ENCODE data around the gene SLCO3A1.
"Not testable (repeated sequence)": the region's sequence is repeated elsewhere in the genome, so short reads cannot be mapped to it uniquely, and the experiment has no call there.

The SLCO3A1 gene

DNA sequence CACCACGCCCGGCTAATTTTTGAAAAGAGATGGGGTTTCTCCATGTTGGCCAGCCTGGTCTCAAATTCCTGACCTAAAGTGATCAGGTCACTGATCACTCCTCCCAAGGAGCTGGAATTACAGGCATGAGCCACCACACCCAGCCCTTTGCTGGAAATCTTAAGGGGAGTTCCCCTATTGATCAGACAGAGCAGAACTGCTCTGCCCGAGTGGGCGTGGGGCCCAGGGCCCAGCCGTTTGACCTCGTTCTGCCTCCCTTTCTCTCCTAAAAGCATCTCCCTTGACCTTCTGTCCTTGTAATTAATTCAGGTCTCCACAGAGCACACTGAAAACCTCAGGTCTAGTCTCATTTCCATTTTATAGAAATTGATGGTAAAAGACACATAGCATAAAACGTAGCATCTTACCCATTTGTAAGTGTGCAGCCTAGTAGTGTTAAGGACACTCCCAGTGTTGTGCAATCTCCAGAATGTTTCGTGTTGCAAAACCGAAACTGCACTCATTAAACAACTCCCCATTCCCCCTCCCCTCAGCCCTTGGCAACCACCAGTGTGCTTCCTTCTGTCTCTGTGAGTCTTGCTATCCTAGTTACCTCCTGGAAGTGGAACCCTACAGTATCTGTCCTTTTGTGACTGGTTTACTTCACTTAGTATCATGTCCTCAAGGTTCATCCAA, 89.3 kb downstream of the SLCO3A1 start:
- DNase-seq, result no peak

DNA sequence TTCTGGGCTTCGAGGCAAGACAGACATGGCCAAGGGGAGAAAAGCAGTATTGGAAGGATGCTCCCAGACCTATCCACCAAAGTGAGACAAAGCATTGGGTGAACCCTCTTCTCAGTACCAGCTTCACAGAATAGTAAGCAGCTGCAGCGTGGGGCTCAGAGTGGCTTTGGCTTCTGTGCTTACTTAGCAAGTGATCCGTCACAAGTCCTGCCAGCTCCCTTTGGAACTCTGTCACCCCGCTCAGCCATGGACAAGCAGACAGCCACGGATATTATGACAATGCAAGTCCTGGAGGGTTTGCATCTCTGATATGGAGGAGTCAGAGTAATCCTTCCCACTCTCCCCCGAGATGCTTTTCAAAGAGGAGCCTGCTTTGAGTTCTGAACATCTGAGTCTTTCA, 90.8 kb downstream of the SLCO3A1 start:
- DNase-seq, result no peak

DNA sequence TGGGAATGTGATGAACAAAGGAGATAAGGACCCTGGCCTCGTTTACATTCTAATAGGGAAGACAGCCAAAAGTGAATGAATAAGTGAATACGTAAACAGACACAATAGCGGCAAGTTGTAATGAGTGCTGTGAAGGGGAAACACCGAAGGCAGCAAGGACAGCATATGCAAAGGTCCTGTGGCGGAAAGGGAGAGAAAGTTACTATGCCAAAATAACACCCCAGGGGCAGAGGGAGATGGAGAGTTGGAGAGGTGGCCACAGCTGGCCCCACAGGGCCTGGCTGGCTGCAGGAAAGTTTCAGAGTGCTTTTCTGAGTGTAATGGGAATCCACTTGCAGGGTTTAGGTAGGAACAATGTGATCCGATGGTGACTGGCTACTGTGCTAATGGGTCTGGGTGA, 91.9 kb downstream of the SLCO3A1 start:
- DNase-seq, result no peak

DNA sequence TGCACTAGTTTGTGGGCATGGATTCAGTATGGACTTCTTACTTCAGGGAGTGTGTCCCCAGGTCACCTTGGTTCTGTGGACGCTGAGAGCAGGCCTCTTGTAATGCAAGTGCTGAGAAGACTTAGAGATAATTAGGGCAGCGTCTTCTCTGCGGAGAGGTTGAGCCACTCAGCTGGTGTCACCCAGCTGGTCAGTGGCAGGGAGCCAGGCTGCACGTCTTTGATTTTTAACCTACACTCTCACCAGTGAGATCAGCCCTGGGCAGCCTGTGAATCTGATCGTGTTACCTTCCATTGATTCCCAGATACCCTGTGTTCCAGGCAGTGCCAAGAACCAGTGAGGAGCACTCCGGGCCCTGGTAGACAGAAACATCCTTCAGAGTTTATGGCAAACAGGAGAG, 92.6 kb downstream of the SLCO3A1 start:
- DNase-seq, result no peak

DNA sequence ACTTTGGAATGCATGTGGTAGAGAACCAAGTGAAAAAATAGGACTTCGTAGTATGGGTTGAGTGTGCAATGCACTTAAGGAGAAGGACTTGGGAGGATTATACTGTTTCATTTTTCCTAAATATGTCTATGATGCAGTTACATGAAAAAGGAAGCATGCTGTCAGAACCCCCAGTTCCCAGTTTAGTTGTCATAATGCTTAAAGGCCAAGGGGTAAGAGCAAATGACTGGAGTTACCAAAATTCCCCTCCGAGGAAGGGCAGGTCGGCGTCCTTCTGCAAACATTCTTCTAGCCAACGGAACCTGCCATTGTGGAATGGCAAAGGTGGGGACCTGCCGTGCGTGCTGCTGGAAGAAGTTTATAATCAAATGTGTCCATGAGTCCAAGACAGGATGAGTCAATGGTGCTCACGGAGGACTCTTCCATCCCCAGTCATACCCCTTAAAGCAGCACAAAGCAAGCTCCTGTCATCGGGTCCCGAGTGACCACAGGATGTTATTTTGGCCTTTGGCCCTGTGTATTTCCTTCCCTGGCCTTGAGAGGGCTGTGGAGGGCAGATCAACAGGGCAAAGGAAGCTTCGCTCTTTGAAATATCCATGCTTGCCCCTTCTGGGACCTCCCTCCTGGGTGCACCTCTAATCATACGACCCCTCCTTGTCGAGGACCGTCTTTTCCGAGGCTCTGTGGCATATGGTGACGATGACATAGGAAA, 93.2 kb downstream of the SLCO3A1 start:
- DNase-seq, result no peak

DNA sequence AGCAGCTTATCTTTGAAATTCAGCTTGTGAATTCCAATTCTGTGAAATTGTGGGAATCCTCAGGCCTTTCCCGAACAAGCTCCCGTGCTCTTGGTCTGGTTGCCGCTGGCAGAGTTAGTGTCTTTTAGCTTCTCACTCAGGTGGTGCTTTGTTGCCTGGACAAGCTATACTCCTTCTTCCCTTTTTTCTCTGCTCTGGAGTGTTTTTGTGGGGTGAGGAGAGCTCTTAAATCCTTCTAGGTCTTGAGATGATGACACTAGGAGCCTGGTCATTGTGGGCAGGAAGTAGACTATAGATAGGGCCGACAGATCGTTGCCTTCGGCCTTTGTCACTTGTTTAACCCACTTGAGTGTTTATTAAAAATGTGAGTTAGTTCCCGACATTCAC, 93.8 kb downstream of the SLCO3A1 start:
- DNase-seq, result no peak

DNA sequence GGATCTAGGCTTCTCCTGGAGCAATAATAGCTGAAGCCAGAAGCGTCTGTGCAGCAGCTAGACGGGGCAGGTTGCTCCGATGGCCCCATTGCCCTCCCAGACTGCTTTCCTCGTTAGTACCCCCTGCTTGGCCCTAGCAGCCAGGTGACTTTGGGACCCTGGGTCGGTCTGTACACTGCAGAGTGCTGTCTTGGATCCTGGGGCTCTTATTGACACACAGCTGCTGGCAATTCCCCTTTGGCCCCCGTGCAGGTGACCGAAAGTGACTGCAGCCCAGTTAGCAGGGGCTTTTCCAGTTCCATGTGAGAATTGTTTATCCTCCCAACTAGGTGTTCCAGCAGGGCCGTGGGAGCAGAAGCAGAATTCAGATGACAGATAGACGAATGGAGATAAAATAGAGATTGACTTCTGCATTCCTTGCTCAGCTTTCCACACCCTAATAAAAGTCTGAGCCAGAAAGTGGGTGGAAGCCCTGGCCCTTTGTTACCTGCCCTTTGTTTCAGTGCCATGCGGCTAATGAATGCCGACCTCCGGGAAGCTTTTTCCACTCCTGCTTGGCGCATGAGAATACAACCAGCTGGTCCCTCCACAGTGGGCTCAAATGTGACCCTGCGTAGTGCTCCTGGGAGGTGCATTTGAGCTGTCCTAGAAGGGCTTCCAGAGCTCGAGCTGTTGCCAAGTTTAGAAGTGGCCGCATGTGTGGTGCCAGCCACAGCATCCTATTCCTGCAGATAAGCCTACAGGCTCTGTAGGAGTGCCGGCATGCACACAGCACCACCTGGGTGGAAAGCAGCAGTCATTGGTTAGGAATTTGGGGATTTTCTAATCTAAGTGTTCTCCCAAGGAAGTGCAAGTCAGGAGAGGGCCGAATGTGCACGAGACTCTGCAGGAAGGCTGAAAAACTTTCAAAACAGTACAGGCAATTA, 94.4 kb downstream of the SLCO3A1 start:
- no peak for DNase-seq

DNA sequence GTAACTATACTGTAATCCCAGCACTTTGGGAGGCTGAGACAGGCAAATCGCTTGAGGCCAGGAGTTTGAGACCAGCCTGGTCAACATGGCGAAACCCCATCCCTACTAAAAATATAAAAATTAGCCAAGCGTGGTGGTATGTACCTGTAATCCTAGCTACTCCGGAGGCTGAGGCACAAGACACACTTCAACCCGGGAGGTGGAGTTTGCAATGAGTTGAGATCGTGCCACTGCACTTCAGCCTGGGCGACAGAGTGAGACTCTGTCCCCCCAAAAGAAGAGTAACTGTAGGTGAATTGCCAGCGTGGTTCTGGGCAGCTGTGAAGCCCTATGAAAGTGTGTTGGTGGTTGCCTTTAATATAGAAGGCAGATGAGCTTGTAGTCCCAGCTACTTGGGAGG, 95.9 kb downstream of the SLCO3A1 start:
- DNase-seq, result no peak

DNA sequence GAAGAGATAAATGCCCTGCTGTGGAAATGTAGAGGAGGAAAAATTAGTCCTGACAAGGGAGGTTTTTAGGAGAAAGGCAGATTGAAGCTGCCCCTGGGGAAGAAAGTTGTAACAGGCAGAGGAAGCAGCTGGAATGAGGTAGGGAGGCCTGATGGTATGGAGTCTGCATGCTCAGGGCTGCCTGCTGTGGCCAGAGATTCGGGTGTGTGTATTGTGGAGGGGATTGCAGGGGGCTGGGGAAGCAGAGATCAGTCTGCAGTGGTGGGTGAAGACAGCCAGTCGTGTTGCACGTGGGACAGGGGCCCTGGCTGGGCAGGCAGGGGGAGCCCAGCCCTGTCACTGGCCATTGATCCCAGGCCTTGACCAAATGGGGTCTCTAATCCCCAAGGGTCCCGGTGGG, 96.5 kb downstream of the SLCO3A1 start:
- DNase-seq, result no peak

DNA sequence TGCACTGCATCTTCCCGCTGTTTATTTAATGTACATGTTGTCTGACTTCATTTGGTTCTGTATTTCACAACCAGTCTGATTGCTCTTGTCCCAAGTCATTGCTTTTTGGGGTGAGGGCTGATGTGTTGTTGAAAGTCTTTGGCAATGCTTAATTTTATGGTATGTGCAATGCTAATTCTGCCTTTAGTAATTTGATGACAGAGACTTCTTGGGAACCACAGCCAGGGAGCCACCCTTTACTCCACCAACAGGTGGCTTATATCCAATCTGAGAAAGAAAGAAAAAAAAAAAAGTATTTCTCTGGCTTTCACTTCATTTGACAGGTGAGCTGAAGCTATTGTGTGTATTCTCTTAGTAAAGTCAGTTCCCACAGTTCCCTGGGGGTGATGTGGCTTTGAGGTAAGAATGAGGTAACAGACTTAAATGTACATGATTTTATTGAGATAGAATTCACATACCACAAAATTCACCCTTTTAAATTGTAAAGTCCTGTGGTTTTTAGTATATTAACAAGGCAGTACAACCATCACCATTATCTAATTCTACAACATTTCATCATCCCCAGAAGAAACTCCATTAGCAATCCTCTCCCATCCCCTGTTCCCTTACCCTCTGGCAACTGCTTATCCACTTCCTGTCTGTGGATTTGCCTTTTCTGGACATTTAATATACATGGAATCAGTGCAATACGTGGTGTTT, 97.3 kb downstream of the SLCO3A1 start:
- DNase-seq, result no peak

DNA sequence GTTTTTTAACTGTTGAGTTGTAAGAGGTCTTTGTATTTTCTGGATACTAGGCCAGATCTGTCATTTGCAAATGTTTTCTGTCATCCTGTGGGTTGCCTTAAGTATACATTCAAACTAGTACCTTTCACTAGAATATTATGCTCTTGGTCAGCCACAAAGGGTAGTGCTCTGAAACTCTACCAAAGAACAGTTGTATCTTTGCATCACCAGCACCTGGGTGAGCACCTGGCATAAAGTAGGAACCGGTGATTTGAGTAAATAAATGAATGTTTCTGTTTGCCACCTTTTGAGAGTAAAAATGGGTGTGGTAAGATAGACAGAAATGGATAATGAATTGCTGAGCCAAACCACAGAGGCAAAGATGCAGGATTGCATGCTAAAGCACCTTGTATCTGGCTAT, 98.7 kb downstream of the SLCO3A1 start:
- no peak for DNase-seq

DNA sequence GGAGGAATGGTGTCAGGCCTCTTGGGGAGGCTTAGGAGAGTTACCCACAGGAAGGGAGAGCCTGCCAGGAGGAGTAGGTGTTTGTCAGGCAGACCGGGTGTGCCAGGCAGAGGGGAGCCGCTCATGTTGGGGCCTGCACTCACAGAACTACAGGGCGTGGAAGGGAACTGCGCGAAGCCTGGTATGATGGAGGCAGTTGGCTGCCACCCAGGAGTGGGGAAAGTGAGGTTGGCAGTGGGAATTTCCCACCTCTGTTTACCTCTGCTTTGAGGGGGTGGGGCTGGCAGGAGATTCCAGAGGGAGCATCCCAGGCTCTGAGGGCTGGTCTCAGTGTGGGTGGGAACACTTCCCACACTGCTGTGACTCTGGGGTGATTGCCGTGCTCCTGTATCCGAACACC, 99.9 kb downstream of the SLCO3A1 start:
- DNase-seq, result no peak

DNA sequence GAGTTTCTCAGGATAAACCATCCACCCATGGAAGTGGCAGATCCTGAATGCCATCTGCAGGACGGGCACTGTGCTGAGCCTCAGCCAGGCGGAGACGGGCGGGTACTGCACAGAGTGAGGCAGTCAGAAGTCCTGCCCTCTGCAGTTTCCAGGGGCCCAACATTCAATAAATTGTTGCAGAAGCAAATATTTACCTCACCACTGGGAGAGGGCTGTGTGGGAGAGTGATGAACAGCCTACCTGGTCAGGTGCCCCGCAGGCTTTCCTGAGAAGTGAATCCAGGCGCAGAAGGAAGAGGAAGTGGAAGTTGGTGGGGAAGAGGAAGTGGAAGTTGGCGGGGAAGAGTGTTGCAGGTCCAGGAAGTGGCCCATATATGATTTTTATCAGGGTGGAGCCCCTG, 100.8 kb downstream of the SLCO3A1 start:
- DNase-seq, result no peak

DNA sequence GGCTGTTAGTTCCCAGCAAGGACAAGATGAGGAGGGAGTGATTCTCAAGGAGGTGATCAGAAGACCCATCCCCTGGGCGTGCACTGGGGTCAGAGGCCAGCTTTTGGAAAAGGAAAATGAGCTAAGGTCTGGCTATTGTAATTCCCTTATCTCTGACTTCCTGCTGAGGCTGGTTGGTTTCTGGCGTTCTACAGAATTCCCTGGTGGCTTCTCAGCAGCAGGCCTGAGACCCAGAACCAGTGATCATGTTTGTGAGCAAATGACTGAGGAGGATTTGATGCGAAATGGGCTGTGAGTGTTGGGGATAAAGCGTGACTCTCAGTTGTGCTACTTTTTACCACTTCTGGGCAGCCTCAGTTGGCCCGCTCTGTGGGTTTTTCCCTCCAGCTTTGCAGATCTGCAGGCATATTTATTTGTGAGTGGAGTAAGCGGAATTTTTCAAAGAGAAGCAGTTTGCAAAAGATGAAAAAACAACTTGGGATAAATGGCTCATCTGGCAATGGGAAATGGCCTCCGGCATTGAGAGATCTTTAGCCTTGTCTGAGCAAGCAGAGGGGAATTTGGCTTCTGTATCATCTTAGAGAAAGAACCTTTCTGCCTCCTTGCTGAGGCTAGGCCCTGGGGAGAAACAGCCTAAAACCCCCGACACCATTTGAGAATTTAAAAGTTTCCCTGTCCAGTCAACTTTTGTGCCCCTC, 102.7 kb downstream of the SLCO3A1 start:
- DNase-seq, result no peak

DNA sequence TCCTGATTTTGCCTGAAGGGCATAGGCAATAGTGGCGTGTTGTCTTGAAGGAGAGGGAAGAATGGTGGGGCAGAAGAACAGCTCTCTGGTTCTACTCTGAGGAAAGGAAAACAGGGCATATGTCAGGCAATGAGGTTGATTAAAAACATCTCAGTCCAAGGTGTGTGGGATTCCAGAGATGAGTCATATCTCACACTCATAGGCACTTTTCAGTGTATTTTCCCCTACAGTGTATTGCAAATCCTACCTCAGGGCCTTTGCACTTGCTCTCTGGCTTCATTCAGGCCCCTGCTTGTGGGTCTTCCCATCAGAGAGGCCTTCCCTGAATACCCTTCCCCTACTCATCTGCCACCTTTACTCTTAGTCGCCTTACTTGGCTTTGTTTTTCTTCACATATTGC, 107.8 kb downstream of the SLCO3A1 start:
- no peak for DNase-seq

DNA sequence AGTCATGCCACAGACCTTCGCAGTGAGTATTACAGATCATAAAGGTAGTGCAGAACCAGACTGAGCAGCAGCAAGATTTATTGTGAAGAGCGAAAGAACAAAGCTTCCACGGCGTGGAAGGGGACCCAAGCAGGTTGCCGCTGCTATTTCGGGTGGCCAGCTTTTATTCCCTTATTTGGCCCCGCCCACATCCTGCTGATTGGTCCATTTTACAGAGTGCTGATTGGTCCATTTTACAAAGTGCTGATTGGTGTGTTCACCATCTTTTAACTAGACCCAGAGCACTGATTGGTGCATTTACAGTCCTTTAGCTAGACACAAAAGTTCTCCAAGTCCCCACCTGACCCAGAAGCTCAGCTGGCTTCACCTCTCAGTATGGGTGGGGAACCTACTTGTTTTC, 110.2 kb downstream of the SLCO3A1 start:
- not testable (repeated sequence) for DNase-seq

DNA sequence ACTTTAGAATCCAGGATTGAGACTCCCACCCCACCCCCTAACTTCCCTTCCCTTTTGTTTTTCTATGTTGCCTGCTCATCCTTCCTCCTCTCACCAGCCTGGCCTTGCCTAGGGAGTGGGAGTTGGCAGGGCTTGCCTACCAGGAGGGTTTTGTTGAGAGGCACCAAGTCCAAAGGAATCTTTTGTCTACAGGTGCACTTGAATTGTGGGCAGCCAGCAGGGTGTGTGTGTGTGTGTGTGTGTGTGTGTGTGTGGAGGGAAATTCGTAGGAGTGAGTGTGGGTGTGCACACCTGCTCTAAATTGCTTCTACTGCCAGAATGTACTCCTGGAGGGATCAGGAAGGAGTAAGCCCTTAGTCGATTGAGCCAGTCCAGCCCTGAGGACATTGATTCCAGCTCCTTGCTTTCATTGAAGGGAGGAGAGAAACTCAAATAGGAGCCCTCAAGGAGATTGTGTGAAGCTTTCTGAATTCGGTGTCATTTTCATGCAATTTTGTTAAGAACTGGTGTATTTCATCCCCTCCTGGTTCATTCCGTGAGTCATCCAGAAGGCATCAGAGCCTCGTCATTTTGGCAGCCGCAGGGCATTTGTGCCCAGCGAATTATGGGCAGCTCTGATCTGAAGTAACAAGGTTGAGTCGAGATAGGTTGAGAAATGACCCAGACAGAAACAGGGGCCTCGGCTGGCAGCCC, 112.1 kb downstream of the SLCO3A1 start:
- DNase-seq, result no peak

DNA sequence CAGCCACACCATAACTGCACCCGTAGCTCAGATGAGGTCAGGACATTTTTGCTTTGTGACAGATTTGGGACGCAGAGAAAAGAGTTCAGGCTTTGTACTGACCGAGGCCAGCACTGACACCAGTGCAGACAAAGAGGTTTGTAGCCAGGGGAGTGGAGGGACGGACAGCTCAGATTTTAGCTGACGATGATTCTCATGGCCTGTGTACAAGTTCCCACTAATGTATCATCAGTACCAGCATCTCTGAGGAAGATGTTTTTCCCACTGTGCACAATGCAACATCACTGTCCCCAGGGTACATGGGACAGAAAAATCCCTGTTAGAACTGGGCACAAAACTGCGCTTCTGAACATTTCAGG, 112.7 kb downstream of the SLCO3A1 start:
- DNase-seq, result no peak

DNA sequence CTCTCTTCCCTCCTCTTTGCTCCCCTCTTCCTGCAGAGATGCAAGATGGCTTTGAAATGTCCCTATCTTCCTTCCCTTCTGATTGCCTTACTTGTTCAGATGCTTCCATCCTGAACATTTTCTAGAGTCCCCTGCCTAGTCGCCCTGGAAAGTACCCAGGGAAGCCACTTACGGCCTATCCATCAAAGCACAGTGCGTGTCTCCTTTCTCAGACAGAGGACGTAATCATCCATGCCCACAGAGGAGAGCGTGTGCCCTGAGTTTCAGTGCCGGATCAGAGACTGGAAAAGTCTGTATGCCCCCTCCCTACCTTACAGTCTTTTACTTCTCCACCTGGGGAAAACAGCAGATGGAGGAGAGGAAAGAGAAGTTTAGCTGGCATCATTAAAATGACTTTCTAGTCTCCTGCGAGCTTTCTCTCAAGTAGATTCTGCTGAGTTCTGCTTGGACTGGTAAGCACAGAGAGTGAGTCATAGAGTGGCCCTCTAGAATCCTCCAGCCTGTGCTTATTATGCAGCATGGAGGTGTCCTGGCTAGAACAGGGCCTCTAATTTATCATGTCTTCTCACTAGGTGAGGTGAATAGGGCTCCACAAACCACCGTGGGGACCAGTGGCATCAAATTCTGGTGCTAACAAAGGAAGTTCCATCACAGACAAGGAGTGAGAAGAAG, 114.6 kb downstream of the SLCO3A1 start:
- DNase-seq, result no peak

DNA sequence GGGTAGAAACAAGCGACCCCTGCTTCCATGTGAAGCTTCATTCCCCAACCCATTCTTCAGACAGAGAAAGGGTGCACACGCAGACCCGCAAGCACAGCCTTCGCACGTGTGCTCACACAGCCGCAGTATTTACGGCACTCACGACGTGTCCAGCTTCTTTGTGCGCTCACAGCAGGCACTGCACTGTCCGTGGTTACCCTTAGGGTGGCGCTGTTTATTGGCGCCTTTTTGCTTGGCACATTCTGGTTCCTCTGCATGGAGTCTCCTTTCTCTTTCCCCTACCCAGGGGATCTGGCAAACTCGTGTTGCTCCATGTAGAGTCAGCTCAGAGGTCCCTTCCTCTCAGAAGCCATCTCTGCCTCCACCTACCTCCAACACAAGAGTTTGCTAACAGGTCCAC, 115.1 kb downstream of the SLCO3A1 start:
- no peak for DNase-seq

DNA sequence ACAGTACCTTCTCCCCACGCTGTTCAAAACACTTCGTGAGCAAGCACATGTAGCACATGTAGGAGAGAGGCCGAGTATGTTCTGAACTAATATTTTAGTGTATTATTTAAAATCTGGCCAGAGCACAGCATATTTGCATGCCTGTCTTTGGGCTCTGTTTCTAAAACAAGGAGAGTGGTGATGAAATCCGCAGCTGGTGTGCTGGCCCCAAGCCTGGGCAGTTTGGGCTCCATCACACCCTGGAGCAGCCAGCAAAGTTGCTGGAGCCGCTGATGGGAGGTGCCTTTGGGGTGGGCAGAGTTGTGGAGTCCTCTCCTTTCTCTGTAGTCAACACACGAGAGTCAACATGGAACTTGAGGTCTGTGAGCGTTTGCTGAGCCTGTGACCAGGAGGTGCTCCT, 116.6 kb downstream of the SLCO3A1 start:
- DNase-seq, result no peak
